Neural cell (in vitro differentiated cells): Measurements from ENCODE around the gene FUCA2. TPM values are rescaled to one million over a fixed set of nuclear protein-coding genes. Genes with fewer than 3 reads are reported as not detected.

Source experiments
- H2AFZ ChIP-seq: fragments of 200-600, 300-800 bp; sonication (generic), shearing (Covaris generic); 2 replicates; pipeline ENCODE4 v1.6.0; 2014; ENCODE audit warnings: low read depth, mild to moderate bottlenecking, antibody characterized with exemption, low read length, moderate library complexity
- H3F3A ChIP-seq: fragments of 200-600 bp; shearing (Covaris generic); 2 replicates; pipeline ENCODE4 v1.6.1; 2016; ENCODE audit warnings: mild to moderate bottlenecking, moderate library complexity, mixed read lengths, antibody characterized with exemption, low read length; ENCODE audit not compliant: insufficient read depth, poor library complexity, severe bottlenecking
- H3K27ac ChIP-seq: fragments of 200-600, 300-800 bp; sonication (generic), shearing (Covaris generic); 2 replicates; pipeline ENCODE4 v1.5.1; 2014; ENCODE audit warnings: mild to moderate bottlenecking, low read length, moderate library complexity
- H3K27me3 ChIP-seq: fragments of 300-800, 200-600 bp; sonication (generic), shearing (Covaris generic); 2 replicates; pipeline ENCODE4 v1.6.0; 2014; ENCODE audit warnings: mild to moderate bottlenecking, low read depth, low read length, moderate library complexity; ENCODE audit not compliant: insufficient read depth
- H3K36me3 ChIP-seq: fragments of 300-800, 200-600 bp; sonication (generic), shearing (Covaris generic); 2 replicates; pipeline ENCODE4 v1.5.1; 2014; ENCODE audit warnings: mild to moderate bottlenecking, antibody characterized with exemption, low read length, moderate library complexity; ENCODE audit not compliant: insufficient read depth
- H3K4me2 ChIP-seq: fragments of 300-800, 200-600 bp; sonication (generic), shearing (Covaris generic); 2 replicates; pipeline ENCODE4 v1.6.0; 2014; ENCODE audit warnings: mild to moderate bottlenecking, low read length
- H3K4me3 ChIP-seq: fragments of 300-800, 200-600 bp; sonication (generic), shearing (Covaris generic); 2 replicates; pipeline ENCODE4 v1.5.1; 2014; ENCODE audit warnings: mild to moderate bottlenecking, low read length, moderate library complexity
- H3K79me2 ChIP-seq: fragments of 200-600 bp; shearing (Covaris generic); replicated peaks from 2 replicates; pipeline ENCODE4 v1.6.0; 2014; ENCODE audit warnings: mild to moderate bottlenecking, low read length, moderate library complexity; ENCODE audit not compliant: insufficient read depth
- H3K9ac ChIP-seq: fragments of 300-800, 200-600 bp; sonication (generic), shearing (Covaris generic); 2 replicates; pipeline ENCODE4 v1.6.1; 2016; ENCODE audit warnings: mild to moderate bottlenecking, low read length, mixed read lengths
- H3K9me2 ChIP-seq: fragments of 200-600 bp; shearing (Covaris generic); 2 replicates; pipeline ENCODE4 v1.6.1; 2016; ENCODE audit warnings: mild to moderate bottlenecking, low read length, mixed read lengths; ENCODE audit not compliant: insufficient read depth
- H3K9me3 ChIP-seq: fragments of 200-600, 300-800 bp; sonication (generic), shearing (Covaris generic); 2 replicates; pipeline ENCODE4 v1.6.1; 2016; ENCODE audit warnings: mild to moderate bottlenecking, mixed run types, low read length, moderate library complexity, mixed read lengths
- H4K20me1 ChIP-seq: fragments of 200-600 bp; shearing (Covaris generic); 2 replicates; pipeline ENCODE4 v1.6.1; 2016; ENCODE audit warnings: mild to moderate bottlenecking, mixed run types; ENCODE audit not compliant: insufficient read depth
- EP300 ChIP-seq: fragments of 450-650 bp; conservative IDR thresholded peaks from 2 replicates; pipeline ENCODE4 v1.6.1; 2014; ENCODE audit warnings: antibody characterized with exemption, mild to moderate bottlenecking, moderate library complexity; ENCODE audit not compliant: poor library complexity, severe bottlenecking
- EZH2 ChIP-seq: fragments of 200-600, 300-800 bp; shearing (Covaris generic), sonication (generic); IDR thresholded peaks from 2 replicates; pipeline ENCODE4 v1.6.1; 2014; ENCODE audit warnings: antibody characterized with exemption, low read length, borderline replicate concordance, mild to moderate bottlenecking; ENCODE audit not compliant: insufficient read depth, poor library complexity, severe bottlenecking
- MXI1 ChIP-seq: fragments of 450-650 bp; conservative IDR thresholded peaks from 2 replicates; pipeline ENCODE4 v1.6.1; 2014; ENCODE audit warnings: antibody characterized with exemption, mild to moderate bottlenecking; ENCODE audit not compliant: poor library complexity, severe bottlenecking
- POLR2AphosphoS5 ChIP-seq: IDR thresholded peaks from 2 replicates; pipeline ENCODE4 v1.6.1; 2012
- RAD21 ChIP-seq: fragments of 450-650 bp; conservative IDR thresholded peaks from 2 replicates; pipeline ENCODE4 v1.6.1; 2014; ENCODE audit warnings: antibody characterized with exemption, mild to moderate bottlenecking, moderate library complexity
- SMC3 ChIP-seq: fragments of 450-650 bp; conservative IDR thresholded peaks from 2 replicates; pipeline ENCODE4 v1.6.1; 2014; ENCODE audit warnings: antibody characterized with exemption, mild to moderate bottlenecking, moderate library complexity; ENCODE audit not compliant: poor library complexity
- TAF1 ChIP-seq: IDR thresholded peaks from 2 replicates; pipeline ENCODE4 v1.6.1; 2012; ENCODE audit warnings: low read depth
- polyA plus RNA-seq: library from polyadenylated mRNA; depleted of rRNA; stranded (reverse); fragments of >200 nt; gene quantifications from 2 replicates; pipeline ENCODE4 v1.2.3, GENCODE V29; 2014
- TF ChIP-seq, protein P1 (sequence below): IDR thresholded peaks from 2 replicates; pipeline ENCODE4 v1.6.1; 2012; ENCODE audit warnings: borderline replicate concordance
- TF ChIP-seq, protein P2 (sequence below): fragments of 450-650 bp; IDR thresholded peaks from 2 replicates; pipeline ENCODE4 v1.5.1; 2014; ENCODE audit warnings: antibody characterized with exemption, mild to moderate bottlenecking, moderate library complexity; ENCODE audit not compliant: poor library complexity, severe bottlenecking

The FUCA2 gene
- polyA plus RNA-seq, 1 donor from 2014 or later, result 6.0 TPM

DNA sequence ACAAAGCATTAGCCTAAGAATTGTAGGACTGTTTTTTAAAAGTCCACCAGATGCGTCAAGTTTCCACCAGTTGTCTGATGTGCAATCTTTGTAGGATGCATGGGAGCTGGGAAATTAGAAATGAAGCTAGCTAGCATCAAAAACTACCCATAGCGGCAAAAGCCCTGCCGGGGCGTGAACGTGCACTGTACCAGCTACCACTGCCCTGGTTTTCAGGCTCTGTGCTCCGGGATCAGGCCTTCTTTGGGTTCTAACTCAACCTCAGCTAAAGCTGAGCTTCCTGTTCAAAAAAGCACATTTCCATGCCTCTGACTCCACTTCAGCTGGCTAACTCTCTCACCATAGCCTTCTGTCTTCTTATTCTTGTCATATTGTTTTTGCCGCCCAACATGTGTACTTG lies 26.9 kb upstream of the FUCA2 start:
- H3K4me2 ChIP-seq, result no peak overlapping the region
- no peaks in the 10 kb centered on the region for H3K79me2 ChIP-seq
- H3K9me2 ChIP-seq, result no peaks in the 10 kb centered on the region
- H3K9ac ChIP-seq, result no peak overlapping the region
- no peaks in the 10 kb centered on the region for H4K20me1 ChIP-seq
- H3F3A ChIP-seq, result peaks cover 5% of the 10 kb centered on the region
- H2AFZ ChIP-seq, result no peak overlapping the region
- H3K27me3 ChIP-seq, result peaks cover 17% of the 10 kb centered on the region
- H3K4me3 ChIP-seq, result no peak overlapping the region
- TF ChIP-seq EZH2, result no peak
- no peak for TF ChIP-seq SMC3
- TF ChIP-seq, protein P1, sequence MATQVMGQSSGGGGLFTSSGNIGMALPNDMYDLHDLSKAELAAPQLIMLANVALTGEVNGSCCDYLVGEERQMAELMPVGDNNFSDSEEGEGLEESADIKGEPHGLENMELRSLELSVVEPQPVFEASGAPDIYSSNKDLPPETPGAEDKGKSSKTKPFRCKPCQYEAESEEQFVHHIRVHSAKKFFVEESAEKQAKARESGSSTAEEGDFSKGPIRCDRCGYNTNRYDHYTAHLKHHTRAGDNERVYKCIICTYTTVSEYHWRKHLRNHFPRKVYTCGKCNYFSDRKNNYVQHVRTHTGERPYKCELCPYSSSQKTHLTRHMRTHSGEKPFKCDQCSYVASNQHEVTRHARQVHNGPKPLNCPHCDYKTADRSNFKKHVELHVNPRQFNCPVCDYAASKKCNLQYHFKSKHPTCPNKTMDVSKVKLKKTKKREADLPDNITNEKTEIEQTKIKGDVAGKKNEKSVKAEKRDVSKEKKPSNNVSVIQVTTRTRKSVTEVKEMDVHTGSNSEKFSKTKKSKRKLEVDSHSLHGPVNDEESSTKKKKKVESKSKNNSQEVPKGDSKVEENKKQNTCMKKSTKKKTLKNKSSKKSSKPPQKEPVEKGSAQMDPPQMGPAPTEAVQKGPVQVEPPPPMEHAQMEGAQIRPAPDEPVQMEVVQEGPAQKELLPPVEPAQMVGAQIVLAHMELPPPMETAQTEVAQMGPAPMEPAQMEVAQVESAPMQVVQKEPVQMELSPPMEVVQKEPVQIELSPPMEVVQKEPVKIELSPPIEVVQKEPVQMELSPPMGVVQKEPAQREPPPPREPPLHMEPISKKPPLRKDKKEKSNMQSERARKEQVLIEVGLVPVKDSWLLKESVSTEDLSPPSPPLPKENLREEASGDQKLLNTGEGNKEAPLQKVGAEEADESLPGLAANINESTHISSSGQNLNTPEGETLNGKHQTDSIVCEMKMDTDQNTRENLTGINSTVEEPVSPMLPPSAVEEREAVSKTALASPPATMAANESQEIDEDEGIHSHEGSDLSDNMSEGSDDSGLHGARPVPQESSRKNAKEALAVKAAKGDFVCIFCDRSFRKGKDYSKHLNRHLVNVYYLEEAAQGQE, result no peak
- TF ChIP-seq MXI1, result no peak
- no peaks in the 10 kb centered on the region for H3K9me3 ChIP-seq
- H3K27ac ChIP-seq, result no peak overlapping the region
- no peaks in the 10 kb centered on the region for H3K36me3 ChIP-seq

DNA sequence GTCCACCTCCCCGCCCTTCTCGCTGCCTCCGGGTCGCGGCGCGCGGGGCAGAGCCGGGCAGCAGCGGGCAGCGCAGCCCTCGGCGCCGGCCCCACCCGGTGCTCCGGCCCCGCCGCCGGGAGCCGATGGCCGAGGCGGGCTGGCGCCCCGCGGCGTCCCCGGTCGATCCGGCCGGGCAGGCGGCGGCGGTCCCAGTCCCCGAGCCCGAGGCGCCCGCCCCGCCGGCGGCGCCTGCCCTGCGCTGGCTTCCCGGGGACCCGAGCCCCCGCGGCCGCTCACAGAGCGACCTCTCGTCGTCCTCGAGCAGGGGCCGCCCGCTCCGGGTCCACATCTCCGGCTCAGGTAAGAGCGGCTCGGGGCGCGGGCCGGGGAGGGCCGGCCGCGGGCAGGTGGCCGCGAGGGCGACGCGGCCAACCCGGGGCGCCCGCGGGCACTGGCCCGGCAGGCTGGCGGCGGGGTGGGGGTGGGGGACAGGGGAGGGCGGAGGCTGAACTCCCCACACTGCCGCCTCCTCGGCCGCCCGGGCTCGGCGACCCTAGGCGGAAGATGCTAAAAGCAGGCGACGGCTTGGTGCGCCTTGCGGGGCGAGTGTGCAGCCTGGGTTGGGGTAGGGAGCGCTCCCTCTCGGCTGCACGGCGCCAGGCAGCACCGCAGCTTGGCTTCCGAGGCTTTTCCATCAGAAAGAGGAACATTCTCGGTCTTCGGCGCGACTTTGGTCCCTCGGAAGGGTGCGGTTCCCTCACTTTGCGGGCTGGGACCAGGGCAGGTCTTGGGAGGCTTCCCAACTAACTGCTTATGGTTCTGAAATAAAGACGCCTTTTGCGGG lies 25.6 kb upstream of the FUCA2 start:
- Histone ChIP-seq H3K9me2 (no peaks in the 10 kb centered on the region), H3K79me2 (no peaks in the 10 kb centered on the region), H3K4me2 (peak overlapping the region; percentile 42), H3F3A (peaks cover 5% of the 10 kb centered on the region), H2AFZ (no peak overlapping the region), H4K20me1 (no peaks in the 10 kb centered on the region), H3K36me3 (no peaks in the 10 kb centered on the region), H3K9me3 (no peaks in the 10 kb centered on the region), H3K9ac (peak overlapping the region; percentile 45), H3K4me3 (peak overlapping the region; percentile 74), H3K27ac (no peak overlapping the region), H3K27me3 (peaks cover 17% of the 10 kb centered on the region)
- TF ChIP-seq, protein P1, result no peak
- TF ChIP-seq RAD21 (peak; percentile 46), EP300 (no peak), SMC3 (peak; percentile 33), TAF1 (peak; percentile 38), POLR2AphosphoS5 (peak; percentile 27), EZH2 (no peak), MXI1 (no peak)
- TF ChIP-seq, protein P2, sequence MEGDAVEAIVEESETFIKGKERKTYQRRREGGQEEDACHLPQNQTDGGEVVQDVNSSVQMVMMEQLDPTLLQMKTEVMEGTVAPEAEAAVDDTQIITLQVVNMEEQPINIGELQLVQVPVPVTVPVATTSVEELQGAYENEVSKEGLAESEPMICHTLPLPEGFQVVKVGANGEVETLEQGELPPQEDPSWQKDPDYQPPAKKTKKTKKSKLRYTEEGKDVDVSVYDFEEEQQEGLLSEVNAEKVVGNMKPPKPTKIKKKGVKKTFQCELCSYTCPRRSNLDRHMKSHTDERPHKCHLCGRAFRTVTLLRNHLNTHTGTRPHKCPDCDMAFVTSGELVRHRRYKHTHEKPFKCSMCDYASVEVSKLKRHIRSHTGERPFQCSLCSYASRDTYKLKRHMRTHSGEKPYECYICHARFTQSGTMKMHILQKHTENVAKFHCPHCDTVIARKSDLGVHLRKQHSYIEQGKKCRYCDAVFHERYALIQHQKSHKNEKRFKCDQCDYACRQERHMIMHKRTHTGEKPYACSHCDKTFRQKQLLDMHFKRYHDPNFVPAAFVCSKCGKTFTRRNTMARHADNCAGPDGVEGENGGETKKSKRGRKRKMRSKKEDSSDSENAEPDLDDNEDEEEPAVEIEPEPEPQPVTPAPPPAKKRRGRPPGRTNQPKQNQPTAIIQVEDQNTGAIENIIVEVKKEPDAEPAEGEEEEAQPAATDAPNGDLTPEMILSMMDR, result peak; percentile 68
